Astrocyte (in vitro differentiated cells and primary cell): ENCODE measurements around the gene CIAO2B. TPM values are rescaled to one million over a fixed set of nuclear protein-coding genes. Genes with fewer than 3 reads are reported as not detected.

Source experiments
- DNase-seq: peaks from one replicate; pipeline ENCODE4 v3.0.0-alpha.2; 2010; ENCODE audit warnings: low read depth
- FAIRE-seq: peaks from 2 replicates; lab custom pipeline; 2011; peaks lifted over from hg19 to GRCh38; lab: Jason Lieb, UNC
- H2AFZ ChIP-seq: 2 replicates; pipeline ENCODE4 v1.6.0; 2012; ENCODE audit warnings: low read depth, low read length, inconsistent platforms
- H3K27ac ChIP-seq: 2 replicates; pipeline ENCODE4 v1.5.1; 2011; ENCODE audit warnings: low read depth, low read length, inconsistent platforms
- H3K27me3 ChIP-seq: 2 replicates; pipeline ENCODE4 v1.6.0; 2011; ENCODE audit warnings: low read length, inconsistent platforms; ENCODE audit not compliant: insufficient read depth
- H3K36me3 ChIP-seq: 2 replicates; pipeline ENCODE4 v1.5.1; 2011; ENCODE audit warnings: low read length, inconsistent platforms; ENCODE audit not compliant: insufficient read depth
- H3K4me1 ChIP-seq: 2 replicates; pipeline ENCODE4 v1.5.1; 2011; ENCODE audit warnings: low read length, inconsistent platforms; ENCODE audit not compliant: insufficient read depth
- H3K4me2 ChIP-seq: 2 replicates; pipeline ENCODE4 v1.6.0; 2012; ENCODE audit warnings: low read length, inconsistent platforms
- H3K4me3 ChIP-seq: 2 replicates; pipeline ENCODE4 v1.5.1; 2011; ENCODE audit warnings: low read depth, mild to moderate bottlenecking, low read length, inconsistent platforms; ENCODE audit not compliant: insufficient read depth
- H3K79me2 ChIP-seq: 2 replicates; pipeline ENCODE4 v1.6.0; 2012; ENCODE audit warnings: mild to moderate bottlenecking, low read length, inconsistent platforms; ENCODE audit not compliant: insufficient read depth
- H3K9ac ChIP-seq: 2 replicates; pipeline ENCODE4 v1.6.0; 2012; ENCODE audit warnings: mild to moderate bottlenecking, low read length, inconsistent platforms
- H3K9me3 ChIP-seq: 2 replicates; pipeline ENCODE4 v1.5.1; 2012; ENCODE audit warnings: low read depth, mild to moderate bottlenecking, low read length, inconsistent platforms; ENCODE audit not compliant: insufficient read depth
- H4K20me1 ChIP-seq: 2 replicates; pipeline ENCODE4 v1.6.0; 2012; ENCODE audit warnings: low read length, inconsistent platforms; ENCODE audit not compliant: insufficient read depth
- H3K27ac Mint-ChIP-seq: one replicate; pipeline ENCODE4 v1.8.0; 2021; ENCODE audit warnings: mild to moderate bottlenecking, mixed read lengths; ENCODE audit not compliant: unreplicated experiment
- H3K27me3 Mint-ChIP-seq: one replicate; pipeline ENCODE4 v1.8.0; 2021; ENCODE audit warnings: low read depth, mixed read lengths; ENCODE audit not compliant: unreplicated experiment
- H3K36me3 Mint-ChIP-seq: one replicate; pipeline ENCODE4 v1.8.0; 2021; ENCODE audit warnings: low read depth, mixed read lengths; ENCODE audit not compliant: unreplicated experiment
- H3K4me1 Mint-ChIP-seq: one replicate; pipeline ENCODE4 v1.8.0; 2021; ENCODE audit warnings: low read depth, mixed read lengths; ENCODE audit not compliant: unreplicated experiment
- H3K4me3 Mint-ChIP-seq: one replicate; pipeline ENCODE4 v1.8.0; 2021; ENCODE audit warnings: mild to moderate bottlenecking, moderate library complexity, mixed read lengths; ENCODE audit not compliant: unreplicated experiment
- H3K9me3 Mint-ChIP-seq: one replicate; pipeline ENCODE4 v1.8.0; 2021; ENCODE audit warnings: mild to moderate bottlenecking, mixed read lengths; ENCODE audit not compliant: unreplicated experiment
- CTCF ChIP-seq: IDR thresholded peaks from 2 replicates; pipeline ENCODE4 v1.5.1; 2011; ENCODE audit warnings: low read depth, mild to moderate bottlenecking, inconsistent platforms, low read length, moderate library complexity; ENCODE audit not compliant: insufficient read depth
- EZH2 ChIP-seq: IDR thresholded peaks from 2 replicates; pipeline ENCODE4 v1.6.1; 2012; ENCODE audit warnings: mild to moderate bottlenecking, low read length, inconsistent platforms; ENCODE audit not compliant: insufficient read depth
- total RNA-seq: library from RNA; stranded (reverse); gene quantifications from 2 replicates; pipeline ENCODE4 v1.2.1, GENCODE V29; 2021

Gene CIAO2B
- total RNA-seq, 1 donor from 2014 or later, result 75.6 TPM

DNA sequence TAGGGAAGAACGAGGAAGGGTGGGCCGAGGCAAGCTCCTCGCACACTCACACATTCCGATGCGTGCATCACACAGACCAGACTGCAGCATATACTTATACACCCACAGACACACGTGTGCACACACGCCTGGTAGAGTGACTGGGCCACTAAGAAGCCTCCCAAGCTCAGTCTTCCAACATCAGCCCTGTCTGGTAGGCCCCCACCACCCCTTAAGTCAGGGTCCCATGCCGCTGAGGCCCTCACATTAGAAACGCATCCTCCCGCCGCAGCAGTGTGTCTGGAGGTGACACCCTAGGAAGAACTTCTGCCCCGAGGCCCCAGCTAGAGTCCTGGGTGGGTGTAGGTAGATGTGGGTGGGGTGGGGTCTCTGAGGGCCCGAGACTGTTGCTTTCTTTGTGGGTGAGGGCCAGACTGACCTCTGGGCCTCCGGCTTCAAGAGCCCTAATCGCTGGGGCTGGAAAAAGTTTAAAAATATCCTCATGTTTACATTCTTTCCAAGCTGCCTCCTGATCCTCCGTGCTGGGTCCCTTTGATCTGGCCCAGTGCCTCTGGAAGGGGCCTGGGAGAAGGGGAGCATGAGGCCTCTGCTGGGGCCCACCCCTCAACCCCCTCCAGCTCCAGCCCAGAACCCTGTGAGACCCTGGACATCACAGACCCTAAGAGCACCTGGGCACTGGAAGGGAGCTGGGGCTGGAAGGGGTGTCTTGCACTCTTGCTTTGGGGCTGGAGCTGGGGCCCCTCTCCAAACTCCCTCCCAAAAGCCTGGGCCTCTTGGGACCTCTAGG, 29.2 kb downstream of the CIAO2B start:
- Histone ChIP-seq H3K36me3 (no peaks in the 10 kb centered on the region), H3K27me3 (peaks cover 11% of the 10 kb centered on the region), H3K4me2 (no peak overlapping the region), H2AFZ (no peak overlapping the region), H3K9me3 (no peaks in the 10 kb centered on the region), H3K4me3 (no peak overlapping the region), H3K9ac (no peak overlapping the region), H3K79me2 (no peaks in the 10 kb centered on the region), H3K27ac (no peak overlapping the region), H3K4me1 (peaks cover 5% of the 10 kb centered on the region), H4K20me1 (no peaks in the 10 kb centered on the region)
- H3K4me3 Mint-ChIP-seq, result no peak overlapping the region
- H3K27ac Mint-ChIP-seq, result no peak overlapping the region
- H3K27me3 Mint-ChIP-seq, result peaks cover 32% of the 10 kb centered on the region
- no peak for TF ChIP-seq CTCF
- no peak for TF ChIP-seq EZH2
- H3K36me3 Mint-ChIP-seq, result peaks cover 4% of the 10 kb centered on the region
- peaks cover 23% of the 10 kb centered on the region for H3K4me1 Mint-ChIP-seq
- H3K9me3 Mint-ChIP-seq, result peaks cover 6% of the 10 kb centered on the region
- no peak for FAIRE-seq
- no peak for DNase-seq

- H3K9me3 Mint-ChIP-seq, result peaks cover 6% of the 10 kb centered on the region
- no peak overlapping the region for H3K27ac Mint-ChIP-seq
- no peak for FAIRE-seq
- H3K79me2 ChIP-seq, result no peaks in the 10 kb centered on the region
- no peaks in the 10 kb centered on the region for H3K9me3 ChIP-seq
- H3K4me3 ChIP-seq, result no peak overlapping the region
- no peak overlapping the region for H3K27ac ChIP-seq
- H3K36me3 Mint-ChIP-seq, result peaks cover 4% of the 10 kb centered on the region
- H3K27me3 ChIP-seq, result peaks cover 11% of the 10 kb centered on the region
- peaks cover 11% of the 10 kb centered on the region for H3K4me1 ChIP-seq
- H2AFZ ChIP-seq, result no peak overlapping the region
- no peak overlapping the region for H3K9ac ChIP-seq
- no peak for TF ChIP-seq CTCF
- TF ChIP-seq EZH2, result no peak
- H3K27me3 Mint-ChIP-seq, result peaks cover 27% of the 10 kb centered on the region
- H3K4me3 Mint-ChIP-seq, result no peak overlapping the region
- peaks cover 27% of the 10 kb centered on the region for H3K4me1 Mint-ChIP-seq
- H3K36me3 ChIP-seq, result no peaks in the 10 kb centered on the region
- H4K20me1 ChIP-seq, result no peaks in the 10 kb centered on the region
- DNase-seq, result no peak
- no peak overlapping the region for H3K4me2 ChIP-seq
Measured at GRCh38 chr16:66904428-66904845, 29.8 kb downstream of the CIAO2B start.
